ENCODE results near the gene HSBP1. TPM values are rescaled to one million over a fixed set of nuclear protein-coding genes. Genes with fewer than 3 reads are reported as not detected.

Gene HSBP1
- total RNA-seq, 1 donor, result 18.8 TPM

DNA sequence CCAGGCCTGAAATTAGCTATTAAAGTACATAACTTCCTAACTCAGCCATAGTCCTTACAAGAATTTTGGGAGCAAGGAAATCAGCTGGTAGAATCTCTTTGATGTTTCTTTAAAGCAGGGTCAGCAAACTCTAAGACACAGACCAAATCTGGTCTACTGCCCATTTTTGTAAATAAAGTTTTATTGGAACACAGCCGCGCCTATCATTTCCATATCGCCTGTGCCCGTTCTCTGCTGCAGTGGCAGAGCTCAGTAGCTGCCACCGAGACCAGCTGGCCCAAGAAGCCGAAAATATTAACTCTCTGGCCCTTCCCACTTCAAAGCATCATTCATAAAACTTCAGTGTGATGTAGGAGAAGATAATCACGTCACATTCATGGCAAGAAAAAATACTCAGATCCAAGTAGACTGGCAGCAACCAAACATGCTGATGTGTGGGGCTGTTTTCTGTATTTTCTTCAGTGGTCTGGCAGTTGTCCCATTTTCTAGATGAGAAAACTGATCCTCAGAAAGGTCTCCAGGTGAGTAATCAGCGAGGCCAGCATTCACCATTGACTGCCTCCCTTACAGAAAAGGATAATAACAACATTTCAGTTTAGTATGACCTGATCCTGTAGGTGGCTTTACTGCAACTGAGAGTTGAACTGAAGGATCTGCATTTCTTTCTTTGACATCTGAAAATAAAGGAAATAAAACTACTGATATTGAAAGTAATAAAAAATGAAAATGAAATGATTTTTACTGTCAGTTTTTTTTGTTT lies 18.0 kb upstream of the HSBP1 start:
- no peak overlapping the region for H3K4me2 ChIP-seq (ENCODE audit: insufficient read depth, low read length)
- H3K27ac ChIP-seq (ENCODE audit: low read depth, low read length), result no peak overlapping the region
- no peaks in the 10 kb centered on the region for H3K36me3 ChIP-seq (ENCODE audit: insufficient read depth, low read length)
- no peak for DNase-seq (ENCODE audit: insufficient read length, low spot score, missing footprints)
- H4K20me1 ChIP-seq (ENCODE audit: insufficient read depth, low read length), result no peaks in the 10 kb centered on the region
- no peak overlapping the region for H2AFZ ChIP-seq (ENCODE audit: low read length)
- peaks cover 2% of the 10 kb centered on the region for H3K9me3 ChIP-seq (ENCODE audit: low read depth, low read length)
- no peak for TF ChIP-seq CTCF (IDR thresholded peaks at IDR 0.05; ENCODE audit: extremely low read depth, low read depth, low read length)
- no peaks in the 10 kb centered on the region for H3K27me3 ChIP-seq (ENCODE audit: insufficient read depth, low read length)
- H3K79me2 ChIP-seq (ENCODE audit: insufficient read depth, low read length), result no peaks in the 10 kb centered on the region
- H3K4me3 ChIP-seq (ENCODE audit: insufficient read depth, low read length), result no peak overlapping the region
- no peaks in the 10 kb centered on the region for H3K4me1 ChIP-seq (ENCODE audit: insufficient read depth, low read length)

GRCh38 chr16:83791916-83792315 lies 15.9 kb upstream of the HSBP1 start:
- Histone ChIP-seq H3K4me3 (ENCODE audit: insufficient read depth, low read length) (no peak overlapping the region), H3K36me3 (ENCODE audit: insufficient read depth, low read length) (no peaks in the 10 kb centered on the region), H4K20me1 (ENCODE audit: insufficient read depth, low read length) (no peaks in the 10 kb centered on the region), H2AFZ (ENCODE audit: low read length) (no peak overlapping the region), H3K4me1 (ENCODE audit: insufficient read depth, low read length) (no peaks in the 10 kb centered on the region), H3K9me3 (ENCODE audit: low read depth, low read length) (peaks cover 2% of the 10 kb centered on the region), H3K79me2 (ENCODE audit: insufficient read depth, low read length) (no peaks in the 10 kb centered on the region), H3K4me2 (ENCODE audit: insufficient read depth, low read length) (no peak overlapping the region), H3K27me3 (ENCODE audit: insufficient read depth, low read length) (no peaks in the 10 kb centered on the region), H3K27ac (ENCODE audit: low read depth, low read length) (no peak overlapping the region)
- DNase-seq (ENCODE audit: insufficient read length, low spot score, missing footprints), result no peak
- no peak for TF ChIP-seq CTCF (IDR thresholded peaks at IDR 0.05; ENCODE audit: extremely low read depth, low read depth, low read length)

GRCh38 chr16:83792391-83792790 lies 15.4 kb upstream of the HSBP1 start:
- Histone ChIP-seq H3K27me3 (ENCODE audit: insufficient read depth, low read length) (no peaks in the 10 kb centered on the region), H3K27ac (ENCODE audit: low read depth, low read length) (no peak overlapping the region), H4K20me1 (ENCODE audit: insufficient read depth, low read length) (no peaks in the 10 kb centered on the region), H3K36me3 (ENCODE audit: insufficient read depth, low read length) (no peaks in the 10 kb centered on the region), H3K79me2 (ENCODE audit: insufficient read depth, low read length) (no peaks in the 10 kb centered on the region), H3K9me3 (ENCODE audit: low read depth, low read length) (peaks cover 2% of the 10 kb centered on the region), H3K4me3 (ENCODE audit: insufficient read depth, low read length) (no peak overlapping the region), H3K4me1 (ENCODE audit: insufficient read depth, low read length) (no peaks in the 10 kb centered on the region), H3K4me2 (ENCODE audit: insufficient read depth, low read length) (no peak overlapping the region), H2AFZ (ENCODE audit: low read length) (no peak overlapping the region)
- DNase-seq (ENCODE audit: insufficient read length, low spot score, missing footprints), result no peak
- no peak for TF ChIP-seq CTCF (IDR thresholded peaks at IDR 0.05; ENCODE audit: extremely low read depth, low read depth, low read length)

GRCh38 chr16:83793179-83793578 lies 14.6 kb upstream of the HSBP1 start:
- Histone ChIP-seq H3K27me3 (ENCODE audit: insufficient read depth, low read length) (no peaks in the 10 kb centered on the region), H3K4me3 (ENCODE audit: insufficient read depth, low read length) (no peak overlapping the region), H2AFZ (ENCODE audit: low read length) (no peak overlapping the region), H4K20me1 (ENCODE audit: insufficient read depth, low read length) (no peaks in the 10 kb centered on the region), H3K36me3 (ENCODE audit: insufficient read depth, low read length) (no peaks in the 10 kb centered on the region), H3K4me1 (ENCODE audit: insufficient read depth, low read length) (no peaks in the 10 kb centered on the region), H3K4me2 (ENCODE audit: insufficient read depth, low read length) (no peak overlapping the region), H3K9me3 (ENCODE audit: low read depth, low read length) (peaks cover 2% of the 10 kb centered on the region), H3K79me2 (ENCODE audit: insufficient read depth, low read length) (no peaks in the 10 kb centered on the region), H3K27ac (ENCODE audit: low read depth, low read length) (no peak overlapping the region)
- no peak for DNase-seq (ENCODE audit: insufficient read length, low spot score, missing footprints)
- no peak for TF ChIP-seq CTCF (IDR thresholded peaks at IDR 0.05; ENCODE audit: extremely low read depth, low read depth, low read length)
